Right atrium auricular region (tissue), 2 donors: ENCODE measurements around the gene RNASEH1. TPM values are rescaled to one million over a fixed set of nuclear protein-coding genes. Genes with fewer than 3 reads are reported as not detected.

ENCODE experiments used
- DNase-seq: peaks from one replicate; pipeline ENCODE4 v3.0.0-alpha.2; 2019; ENCODE audit warnings: low spot score
- H3K27ac ChIP-seq, 2 donors: fragments of 200-600 bp; sonication (generic); 1 replicate in 1 of 2; 2 replicates in 1 of 2; pipeline ENCODE4 v1.5.1; 2016 to 2019
- H3K27me3 ChIP-seq, 2 donors: fragments of 200-600 bp; sonication (generic); one replicate each; pipeline versions ENCODE4 v1.5.1 to v1.6.0; 2017 to 2019
- H3K36me3 ChIP-seq: fragments of 200-600 bp; sonication (generic); one replicate; pipeline ENCODE4 v1.5.1; 2016
- H3K4me1 ChIP-seq, 2 donors: fragments of 200-600 bp; sonication (generic); one replicate each; pipeline versions ENCODE4 v1.5.1 to v1.6.0; 2017 to 2019
- H3K4me3 ChIP-seq, 2 donors: fragments of 200-600 bp; sonication (generic); 1 replicate in 1 of 2; 2 replicates in 1 of 2; pipeline ENCODE4 v1.5.1; 2017 to 2019; ENCODE audit warnings: mild to moderate bottlenecking in 1 of 2, moderate library complexity in 1 of 2
- H3K9me3 ChIP-seq, 2 donors: fragments of 200-600 bp; sonication (generic); one replicate each; pipeline ENCODE4 v1.5.1; 2019
- CTCF ChIP-seq, 2 donors: fragments of 200-600 bp; sonication (generic); IDR thresholded peaks; one replicate each; pipeline ENCODE4 v1.5.1; 2019; ENCODE audit warnings: antibody characterized with exemption in 2 of 2
- total RNA-seq, 2 donors: library from RNA; depleted of rRNA; stranded (reverse); fragments of >200 nt; gene quantifications; one replicate each; pipeline ENCODE4 v1.1.0, GENCODE V29; 2016

RNASEH1 gene
- total RNA-seq, 2 donors from 2014 or later: 16.9 to 18.6 TPM

DNA sequence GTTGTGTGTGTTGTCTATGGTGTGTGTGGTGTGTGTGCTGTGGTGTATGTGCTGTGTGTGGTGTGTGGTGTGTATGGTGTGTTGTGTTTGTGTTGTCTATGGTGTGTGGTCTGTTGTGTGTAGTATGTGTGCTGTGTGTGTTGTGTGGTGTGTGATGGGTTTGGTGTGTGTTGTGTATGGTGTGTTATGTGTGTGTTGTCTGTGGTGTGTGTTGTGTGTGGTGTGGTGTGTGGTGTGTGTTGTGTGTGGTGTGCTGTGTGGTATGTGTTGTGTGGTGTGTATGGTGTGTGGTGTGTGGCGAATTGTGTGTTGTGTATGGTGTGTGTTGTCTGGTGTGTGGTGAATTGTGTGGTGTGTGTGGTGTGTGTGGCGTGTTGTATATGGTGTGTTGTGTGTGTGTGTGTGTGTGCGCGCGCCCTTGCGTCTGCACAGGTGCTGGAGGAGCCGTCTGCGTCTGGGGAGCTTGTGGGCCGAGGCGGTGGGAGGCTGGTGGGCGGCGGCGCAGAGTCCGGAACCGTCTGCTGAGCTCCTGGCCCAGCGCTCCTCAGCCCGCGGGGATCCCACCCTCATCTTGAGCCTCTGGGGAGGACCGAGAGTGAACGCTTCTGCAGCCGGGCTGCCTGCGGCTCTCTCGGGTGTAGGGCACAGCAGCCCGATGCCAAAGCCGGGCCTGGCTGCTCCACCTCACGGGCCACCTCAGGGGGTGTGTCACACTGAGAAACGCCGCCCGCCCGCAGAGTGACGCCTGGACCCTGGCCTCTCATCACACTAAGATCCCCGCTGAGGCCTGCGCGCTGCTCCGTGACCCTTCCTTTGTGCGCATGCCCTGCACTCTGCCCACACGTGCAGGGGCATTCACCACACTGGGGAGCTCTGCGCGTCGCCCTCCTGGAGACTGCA, 30.0 kb downstream of the RNASEH1 start:
- no peak for TF ChIP-seq CTCF (IDR thresholded peaks at IDR 0.05)
- H3K27ac ChIP-seq: no peak overlapping the region

GRCh38 chr2:3526871-3527270, 31.3 kb downstream of the RNASEH1 start:
- no peak for DNase-seq
- H3K4me1 ChIP-seq: peaks cover 0 to 37% of the 10 kb centered on the region in 2 donors
- H3K36me3 ChIP-seq: no peaks in the 10 kb centered on the region
- no peaks in the 10 kb centered on the region for H3K27me3 ChIP-seq
- TF ChIP-seq CTCF (IDR thresholded peaks at IDR 0.05): no peak
- H3K9me3 ChIP-seq: no peaks in the 10 kb centered on the region
- no peak overlapping the region for H3K4me3 ChIP-seq
- H3K27ac ChIP-seq: no peak overlapping the region

More for the DNA sequence above, 30.0 kb downstream of the RNASEH1 start:
- DNase-seq: no peak
- Histone ChIP-seq H3K4me1 (peaks cover 0 to 35% of the 10 kb centered on the region in 2 donors), H3K9me3 (no peaks in the 10 kb centered on the region), H3K27me3 (no peaks in the 10 kb centered on the region), H3K36me3 (no peaks in the 10 kb centered on the region), H3K4me3 (no peak overlapping the region)

- no peaks in the 10 kb centered on the region for H3K36me3 ChIP-seq
- TF ChIP-seq CTCF (IDR thresholded peaks at IDR 0.05): no peak
- no peaks in the 10 kb centered on the region for H3K27me3 ChIP-seq
- peaks cover 0 to 59% of the 10 kb centered on the region in 2 donors for H3K4me1 ChIP-seq
- H3K9me3 ChIP-seq: no peaks in the 10 kb centered on the region
- H3K27ac ChIP-seq: peak overlapping the region; percentile 77 to 95
- no peak overlapping the region for H3K4me3 ChIP-seq
- DNase-seq: no peak
These were observed 34.5 kb downstream of the RNASEH1 start for GRCh38 chr2:3523551-3524041.

DNA sequence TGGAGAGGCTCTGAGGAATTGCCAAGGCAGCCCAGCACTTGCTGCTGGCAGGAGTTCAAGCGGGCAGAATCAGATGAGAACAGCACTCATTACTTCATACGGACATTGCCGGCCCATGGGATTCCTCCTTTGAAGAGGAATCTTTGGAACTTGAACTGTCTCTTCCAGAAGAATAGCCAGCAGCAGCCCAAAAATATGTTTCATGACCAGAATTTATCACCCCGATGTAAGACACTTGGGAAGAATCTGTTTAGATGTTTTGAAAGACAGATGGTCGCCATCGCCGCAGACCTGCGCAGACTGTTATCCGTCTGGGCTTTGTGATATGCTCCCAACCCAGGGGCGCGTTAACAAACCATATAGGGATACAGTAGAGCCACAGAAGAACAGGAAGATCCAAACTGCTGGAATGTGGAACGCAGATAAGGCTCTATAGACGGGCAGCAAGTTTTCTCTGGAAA, 35.1 kb downstream of the RNASEH1 start:
- Histone ChIP-seq H3K36me3 (no peaks in the 10 kb centered on the region), H3K4me3 (peak overlapping the region in 1 of 2 donors; percentile 19), H3K9me3 (no peaks in the 10 kb centered on the region), H3K27ac (peak overlapping the region; percentile 77 to 95), H3K4me1 (peaks cover 0 to 62% of the 10 kb centered on the region in 2 donors), H3K27me3 (no peaks in the 10 kb centered on the region)
- peak; percentile 60 for DNase-seq
- no peak for TF ChIP-seq CTCF (IDR thresholded peaks at IDR 0.05)

DNA sequence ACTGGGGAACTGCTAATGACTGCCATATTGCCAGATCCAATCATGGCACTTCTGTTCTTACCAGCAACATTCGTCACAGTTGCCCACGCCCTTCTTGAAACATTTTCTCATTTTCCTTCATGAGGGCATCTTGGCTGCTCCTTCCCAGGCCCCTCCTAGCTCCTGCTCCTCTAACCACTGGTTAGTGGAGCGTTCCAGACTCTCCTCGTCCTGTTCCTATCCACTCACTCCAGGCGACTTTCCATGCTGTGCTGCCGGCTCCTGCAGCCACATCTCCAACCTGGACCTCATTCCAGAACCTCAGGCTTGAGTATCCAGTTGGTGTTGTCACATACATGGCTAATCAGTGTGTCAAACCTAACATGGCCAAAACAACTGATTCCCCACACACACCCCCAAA, 37.5 kb downstream of the RNASEH1 start:
- DNase-seq: peak; percentile 52
- H3K27ac ChIP-seq: peak overlapping the region; percentile 26 to 95
- TF ChIP-seq CTCF (IDR thresholded peaks at IDR 0.05): no peak
- peak overlapping the region in 1 of 2 donors; percentile 87 for H3K4me3 ChIP-seq
- H3K9me3 ChIP-seq: no peaks in the 10 kb centered on the region
- peaks cover 0 to 69% of the 10 kb centered on the region in 2 donors for H3K4me1 ChIP-seq
- peaks cover 5% of the 10 kb centered on the region for H3K36me3 ChIP-seq
- H3K27me3 ChIP-seq: no peaks in the 10 kb centered on the region
